HG03558 (cell line): ENCODE data around the gene HSPB3.
"Not testable (repeated sequence)": the region's sequence is repeated elsewhere in the genome, so short reads cannot be mapped to it uniquely, and the experiment has no call there.

Experiments
- ATAC-seq: cut with Tn5 transposase; IDR thresholded peaks from one replicate; pipeline ENCODE4 v1.9.1; 2021; ENCODE audit warnings: moderate number of reproducible peaks; ENCODE audit not compliant: unreplicated experiment; ENCODE audit errors: extremely low read depth

HSPB3 gene

GRCh38 chr5:54453046-54453445 lies 2.5 kb upstream of the HSPB3 start:
- ATAC-seq, result no peak

GRCh38 chr5:54454602-54455001 lies 897 bp upstream of the HSPB3 start:
- ATAC-seq, result no peak

- ATAC-seq, result no peak
Observed at GRCh38 chr5:54457094-54457862, 1.8 kb downstream of the HSPB3 start.

- no peak for ATAC-seq
Observed at GRCh38 chr5:54458221-54458620, 2.7 kb downstream of the HSPB3 start.

GRCh38 chr5:54460181-54460919 lies 4.9 kb downstream of the HSPB3 start:
- no peak for ATAC-seq

GRCh38 chr5:54462281-54462680 lies 6.8 kb downstream of the HSPB3 start:
- no peak for ATAC-seq

GRCh38 chr5:54463713-54464112 lies 8.2 kb downstream of the HSPB3 start:
- ATAC-seq, result no peak

GRCh38 chr5:54469622-54470021 lies 14.1 kb downstream of the HSPB3 start:
- peak; percentile 60 for ATAC-seq

GRCh38 chr5:54470128-54470527 lies 14.6 kb downstream of the HSPB3 start:
- no peak for ATAC-seq

GRCh38 chr5:54470677-54471076 lies 15.2 kb downstream of the HSPB3 start:
- ATAC-seq, result no peak

- ATAC-seq, result no peak
Observed at GRCh38 chr5:54471398-54471797, 15.9 kb downstream of the HSPB3 start.

- no peak for ATAC-seq
Observed at GRCh38 chr5:54476682-54477081, 21.2 kb downstream of the HSPB3 start.

- no peak for ATAC-seq
Observed at GRCh38 chr5:54477941-54478478, 22.5 kb downstream of the HSPB3 start.

GRCh38 chr5:54480296-54480695 lies 24.8 kb downstream of the HSPB3 start:
- ATAC-seq, result no peak

GRCh38 chr5:54484219-54484894 lies 28.9 kb downstream of the HSPB3 start:
- ATAC-seq, result no peak

- not testable (repeated sequence) for ATAC-seq
Observed at GRCh38 chr5:54485659-54486058, 30.2 kb downstream of the HSPB3 start.

GRCh38 chr5:54489648-54489979 lies 34.1 kb downstream of the HSPB3 start:
- not testable (repeated sequence) for ATAC-seq

- ATAC-seq, result no peak
Observed at GRCh38 chr5:54491326-54491725, 35.8 kb downstream of the HSPB3 start.

GRCh38 chr5:54492178-54492577 lies 36.7 kb downstream of the HSPB3 start:
- no peak for ATAC-seq

GRCh38 chr5:54495027-54495426 lies 39.5 kb downstream of the HSPB3 start:
- ATAC-seq, result no peak
